ENCODE measurements around the gene HOXA5.
A peak's percentile ranks its signal among the peaks of the same experiment; 100 is the strongest.

The HOXA5 gene

GRCh38 chr7:27160145-27160545, 16.7 kb upstream of the HOXA5 start:
- H4K20me1 ChIP-seq (ENCODE audit: insufficient read depth), result no peaks in the 10 kb centered on the region
- peak overlapping the region; percentile 75 for H3K4me2 ChIP-seq
- no peaks in the 10 kb centered on the region for H3K79me2 ChIP-seq (ENCODE audit: insufficient read depth, low read depth)
- H3K36me3 ChIP-seq (ENCODE audit: insufficient read depth), result no peaks in the 10 kb centered on the region
- H3K27me3 ChIP-seq (ENCODE audit: insufficient read depth, low read depth), result no peaks in the 10 kb centered on the region
- no peak for TF ChIP-seq CTCF (conservative IDR thresholded peaks at IDR 0.05; ENCODE audit: low read depth, low read length)
- peak overlapping the region; percentile 100 for H2AFZ ChIP-seq (ENCODE audit: low read depth)
- H3K4me1 ChIP-seq (ENCODE audit: low read depth, poor library complexity, severe bottlenecking), result no peaks in the 10 kb centered on the region
- H3K27ac ChIP-seq, result no peak overlapping the region
- H3K4me3 ChIP-seq (IDR thresholded peaks at IDR 0.05; ENCODE audit: insufficient read depth, low read depth, low read length), result no peak overlapping the region
- peak overlapping the region; percentile 80; the same call in 1 of the 2 replicates for H3K9ac ChIP-seq

GRCh38 chr7:27159266-27160144, 16.0 kb upstream of the HOXA5 start:
- no peak overlapping the region for H3K27ac ChIP-seq
- no peak overlapping the region for H3K4me3 ChIP-seq (IDR thresholded peaks at IDR 0.05; ENCODE audit: insufficient read depth, low read depth, low read length)
- no peak overlapping the region for H3K4me2 ChIP-seq
- no peak for TF ChIP-seq CTCF (conservative IDR thresholded peaks at IDR 0.05; ENCODE audit: low read depth, low read length)
- no peak overlapping the region for H3K9ac ChIP-seq
- H4K20me1 ChIP-seq (ENCODE audit: insufficient read depth), result no peaks in the 10 kb centered on the region
- H2AFZ ChIP-seq (ENCODE audit: low read depth), result peak overlapping the region; percentile 100; the same call in 1 of the 2 replicates
- H3K79me2 ChIP-seq (ENCODE audit: insufficient read depth, low read depth), result no peaks in the 10 kb centered on the region
- no peaks in the 10 kb centered on the region for H3K36me3 ChIP-seq (ENCODE audit: insufficient read depth)
- no peaks in the 10 kb centered on the region for H3K27me3 ChIP-seq (ENCODE audit: insufficient read depth, low read depth)
- H3K4me1 ChIP-seq (ENCODE audit: low read depth, poor library complexity, severe bottlenecking), result no peaks in the 10 kb centered on the region

GRCh38 chr7:27158436-27159265, 15.2 kb upstream of the HOXA5 start:
- Histone ChIP-seq H3K79me2 (ENCODE audit: insufficient read depth, low read depth) (no peaks in the 10 kb centered on the region), H3K27ac (no peak overlapping the region), H3K9ac (no peak overlapping the region), H4K20me1 (ENCODE audit: insufficient read depth) (no peaks in the 10 kb centered on the region), H3K27me3 (ENCODE audit: insufficient read depth, low read depth) (no peaks in the 10 kb centered on the region), H3K36me3 (ENCODE audit: insufficient read depth) (no peaks in the 10 kb centered on the region), H3K4me3 (IDR thresholded peaks at IDR 0.05; ENCODE audit: insufficient read depth, low read depth, low read length) (no peak overlapping the region), H3K4me2 (no peak overlapping the region), H3K4me1 (ENCODE audit: low read depth, poor library complexity, severe bottlenecking) (no peaks in the 10 kb centered on the region), H2AFZ (ENCODE audit: low read depth) (no peak overlapping the region)
- no peak for TF ChIP-seq CTCF (conservative IDR thresholded peaks at IDR 0.05; ENCODE audit: low read depth, low read length)

GRCh38 chr7:27157702-27158431, 14.4 kb upstream of the HOXA5 start:
- no peak for TF ChIP-seq CTCF (conservative IDR thresholded peaks at IDR 0.05; ENCODE audit: low read depth, low read length)
- Histone ChIP-seq H3K9ac (no peak overlapping the region), H3K27ac (no peak overlapping the region)

More at GRCh38 chr7:27157702-27158431, 14.4 kb upstream of the HOXA5 start:
- H3K4me3 ChIP-seq (IDR thresholded peaks at IDR 0.05; ENCODE audit: insufficient read depth, low read depth, low read length), result no peak overlapping the region
- H3K27me3 ChIP-seq (ENCODE audit: insufficient read depth, low read depth), result no peaks in the 10 kb centered on the region
- H3K79me2 ChIP-seq (ENCODE audit: insufficient read depth, low read depth), result no peaks in the 10 kb centered on the region
- no peaks in the 10 kb centered on the region for H4K20me1 ChIP-seq (ENCODE audit: insufficient read depth)
- no peak overlapping the region for H3K4me2 ChIP-seq
- H3K36me3 ChIP-seq (ENCODE audit: insufficient read depth), result no peaks in the 10 kb centered on the region
- H3K4me1 ChIP-seq (ENCODE audit: low read depth, poor library complexity, severe bottlenecking), result no peaks in the 10 kb centered on the region
- no peak overlapping the region for H2AFZ ChIP-seq (ENCODE audit: low read depth)

All from KMS-11 (cell line).